IMR-90 (cell line): ENCODE data around the gene KRR1.

ENCODE experiments used
- BHLHE40 ChIP-seq: fragments of 150-350 bp; IDR thresholded peaks from 2 replicates; pipeline ENCODE4 v1.6.1; 2016; ENCODE audit warnings: mild to moderate bottlenecking, low read depth, low read length
- CEBPB ChIP-seq: IDR thresholded peaks from 2 replicates; pipeline ENCODE4 v1.6.1; 2012; ENCODE audit warnings: low read depth, low read length, improper control_type of control experiment
- CHD1 ChIP-seq: IDR thresholded peaks from 2 replicates; pipeline ENCODE4 v1.6.1; 2012; ENCODE audit warnings: low read depth, low read length, improper control_type of control experiment
- FOS ChIP-seq: fragments of 150-350 bp; IDR thresholded peaks from 2 replicates; pipeline ENCODE4 v1.6.1; 2016; ENCODE audit warnings: low read depth, low read length
- MAZ ChIP-seq: IDR thresholded peaks from 2 replicates; pipeline ENCODE4 v1.6.1; 2012; ENCODE audit warnings: low read depth, mild to moderate bottlenecking, low read length, improper control_type of control experiment, moderate library complexity, borderline replicate concordance
- MXI1 ChIP-seq: IDR thresholded peaks from 2 replicates; pipeline ENCODE4 v1.6.1; 2012; ENCODE audit warnings: low read depth, mild to moderate bottlenecking, low read length, moderate library complexity, borderline replicate concordance
- POLR2A ChIP-seq: IDR thresholded peaks from 2 replicates; pipeline ENCODE4 v1.6.1; 2012; ENCODE audit warnings: mild to moderate bottlenecking, low read depth, low read length
- RAD21 ChIP-seq: IDR thresholded peaks from 2 replicates; pipeline ENCODE4 v1.6.1; 2012; ENCODE audit warnings: low read length, improper control_type of control experiment
- SMC3 ChIP-seq: fragments of 150-350 bp; IDR thresholded peaks from 2 replicates; pipeline ENCODE4 v1.6.1; 2016; ENCODE audit warnings: low read depth, mild to moderate bottlenecking, antibody characterized with exemption, low read length, moderate library complexity
- TF ChIP-seq, protein P1 (sequence below): conservative IDR thresholded peaks from 2 replicates; pipeline ENCODE4 v1.5.1; 2012; ENCODE audit warnings: mild to moderate bottlenecking, low read depth, low read length, improper control_type of control experiment
- TF ChIP-seq, protein P2 (sequence below): fragments of 150-350 bp; IDR thresholded peaks from 2 replicates; pipeline ENCODE4 v1.6.1; 2017; ENCODE audit warnings: mild to moderate bottlenecking, antibody characterized with exemption, low read length, low read depth

- TF ChIP-seq, protein P1, sequence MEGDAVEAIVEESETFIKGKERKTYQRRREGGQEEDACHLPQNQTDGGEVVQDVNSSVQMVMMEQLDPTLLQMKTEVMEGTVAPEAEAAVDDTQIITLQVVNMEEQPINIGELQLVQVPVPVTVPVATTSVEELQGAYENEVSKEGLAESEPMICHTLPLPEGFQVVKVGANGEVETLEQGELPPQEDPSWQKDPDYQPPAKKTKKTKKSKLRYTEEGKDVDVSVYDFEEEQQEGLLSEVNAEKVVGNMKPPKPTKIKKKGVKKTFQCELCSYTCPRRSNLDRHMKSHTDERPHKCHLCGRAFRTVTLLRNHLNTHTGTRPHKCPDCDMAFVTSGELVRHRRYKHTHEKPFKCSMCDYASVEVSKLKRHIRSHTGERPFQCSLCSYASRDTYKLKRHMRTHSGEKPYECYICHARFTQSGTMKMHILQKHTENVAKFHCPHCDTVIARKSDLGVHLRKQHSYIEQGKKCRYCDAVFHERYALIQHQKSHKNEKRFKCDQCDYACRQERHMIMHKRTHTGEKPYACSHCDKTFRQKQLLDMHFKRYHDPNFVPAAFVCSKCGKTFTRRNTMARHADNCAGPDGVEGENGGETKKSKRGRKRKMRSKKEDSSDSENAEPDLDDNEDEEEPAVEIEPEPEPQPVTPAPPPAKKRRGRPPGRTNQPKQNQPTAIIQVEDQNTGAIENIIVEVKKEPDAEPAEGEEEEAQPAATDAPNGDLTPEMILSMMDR, result no peak
- no peak for TF ChIP-seq MXI1
- no peak for TF ChIP-seq CEBPB
- no peak for TF ChIP-seq CHD1
- no peak for TF ChIP-seq BHLHE40
- no peak for TF ChIP-seq FOS
- TF ChIP-seq SMC3, result no peak
- TF ChIP-seq POLR2A, result no peak
- TF ChIP-seq, protein P2, sequence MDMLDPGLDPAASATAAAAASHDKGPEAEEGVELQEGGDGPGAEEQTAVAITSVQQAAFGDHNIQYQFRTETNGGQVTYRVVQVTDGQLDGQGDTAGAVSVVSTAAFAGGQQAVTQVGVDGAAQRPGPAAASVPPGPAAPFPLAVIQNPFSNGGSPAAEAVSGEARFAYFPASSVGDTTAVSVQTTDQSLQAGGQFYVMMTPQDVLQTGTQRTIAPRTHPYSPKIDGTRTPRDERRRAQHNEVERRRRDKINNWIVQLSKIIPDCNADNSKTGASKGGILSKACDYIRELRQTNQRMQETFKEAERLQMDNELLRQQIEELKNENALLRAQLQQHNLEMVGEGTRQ, result no peak
- TF ChIP-seq MAZ, result no peak
- no peak for TF ChIP-seq RAD21
These were observed 51.7 kb downstream of the KRR1 start for GRCh38 chr12:75459755-75460154.
